Skeletal muscle satellite cell (primary cell): Measurements from ENCODE around the gene LRRC74A.

Experiments used
- H3K27me3 ChIP-seq: 2 replicates; pipeline ENCODE4 v1.7.0; 2013; ENCODE audit warnings: low read length; ENCODE audit not compliant: control insufficient read depth, insufficient read depth
- H3K36me3 ChIP-seq: 2 replicates; pipeline ENCODE4 v1.7.0; 2013; ENCODE audit warnings: mild to moderate bottlenecking, control low read depth, low read length; ENCODE audit not compliant: insufficient read depth
- H3K4me1 ChIP-seq: 2 replicates; pipeline ENCODE4 v1.7.0; 2013; ENCODE audit warnings: low read length; ENCODE audit not compliant: control insufficient read depth, insufficient read depth
- H3K4me2 ChIP-seq: 2 replicates; pipeline ENCODE4 v1.7.0; 2013; ENCODE audit warnings: mild to moderate bottlenecking, low read length
- H3K4me3 ChIP-seq: 2 replicates; pipeline ENCODE4 v1.7.0; 2013; ENCODE audit warnings: low read length
- H3K9ac ChIP-seq: 2 replicates; pipeline ENCODE4 v1.7.0; 2013; ENCODE audit warnings: mild to moderate bottlenecking, low read depth, low read length, moderate library complexity
- H3K9me3 ChIP-seq: replicated peaks from 2 replicates; pipeline ENCODE4 v1.7.0; 2013; ENCODE audit warnings: mild to moderate bottlenecking, control low read depth, low read length

The LRRC74A gene

GRCh38 chr14:76782885-76783566 lies 43.2 kb upstream of the LRRC74A start:
- H3K4me3 ChIP-seq: no peak overlapping the region
- H3K9me3 ChIP-seq: no peaks in the 10 kb centered on the region
- peaks cover 6% of the 10 kb centered on the region for H3K36me3 ChIP-seq
- no peaks in the 10 kb centered on the region for H3K27me3 ChIP-seq
- H3K9ac ChIP-seq: no peak overlapping the region
- H3K4me2 ChIP-seq: no peak overlapping the region
- H3K4me1 ChIP-seq: peaks cover 12% of the 10 kb centered on the region

GRCh38 chr14:76784266-76784874 lies 41.8 kb upstream of the LRRC74A start:
- peaks cover 18% of the 10 kb centered on the region for H3K36me3 ChIP-seq
- no peaks in the 10 kb centered on the region for H3K9me3 ChIP-seq
- H3K4me2 ChIP-seq: no peak overlapping the region
- no peaks in the 10 kb centered on the region for H3K27me3 ChIP-seq
- H3K4me1 ChIP-seq: peaks cover 12% of the 10 kb centered on the region
- no peak overlapping the region for H3K4me3 ChIP-seq
- no peak overlapping the region for H3K9ac ChIP-seq

GRCh38 chr14:76784881-76785280 lies 41.3 kb upstream of the LRRC74A start:
- H3K4me3 ChIP-seq: no peak overlapping the region
- H3K27me3 ChIP-seq: no peaks in the 10 kb centered on the region
- H3K9me3 ChIP-seq: no peaks in the 10 kb centered on the region
- H3K4me1 ChIP-seq: peaks cover 12% of the 10 kb centered on the region
- H3K4me2 ChIP-seq: no peak overlapping the region
- peaks cover 19% of the 10 kb centered on the region for H3K36me3 ChIP-seq
- H3K9ac ChIP-seq: no peak overlapping the region

- peaks cover 2% of the 10 kb centered on the region for H3K4me1 ChIP-seq
- H3K4me2 ChIP-seq: no peak overlapping the region
- H3K36me3 ChIP-seq: peaks cover 23% of the 10 kb centered on the region
- H3K9ac ChIP-seq: no peak overlapping the region
- H3K4me3 ChIP-seq: no peak overlapping the region
- H3K9me3 ChIP-seq: no peaks in the 10 kb centered on the region
- H3K27me3 ChIP-seq: no peaks in the 10 kb centered on the region
Observed at GRCh38 chr14:76786601-76787000, 39.6 kb upstream of the LRRC74A start.

GRCh38 chr14:76792422-76792821 lies 33.8 kb upstream of the LRRC74A start:
- H3K27me3 ChIP-seq: no peaks in the 10 kb centered on the region
- no peaks in the 10 kb centered on the region for H3K4me1 ChIP-seq
- H3K4me2 ChIP-seq: no peak overlapping the region
- no peaks in the 10 kb centered on the region for H3K9me3 ChIP-seq
- no peak overlapping the region for H3K4me3 ChIP-seq
- H3K9ac ChIP-seq: no peak overlapping the region
- peaks cover 28% of the 10 kb centered on the region for H3K36me3 ChIP-seq

- Histone ChIP-seq H3K36me3 (peaks cover 19% of the 10 kb centered on the region), H3K27me3 (no peaks in the 10 kb centered on the region), H3K4me3 (no peak overlapping the region), H3K4me2 (no peak overlapping the region), H3K4me1 (no peaks in the 10 kb centered on the region), H3K9ac (no peak overlapping the region), H3K9me3 (no peaks in the 10 kb centered on the region)
Observed at GRCh38 chr14:76793324-76793723, 32.9 kb upstream of the LRRC74A start.

- Histone ChIP-seq H3K9me3 (no peaks in the 10 kb centered on the region), H3K4me2 (no peak overlapping the region), H3K27me3 (no peaks in the 10 kb centered on the region), H3K36me3 (peaks cover 14% of the 10 kb centered on the region), H3K4me1 (no peaks in the 10 kb centered on the region), H3K4me3 (no peak overlapping the region), H3K9ac (no peak overlapping the region)
Observed at GRCh38 chr14:76793956-76794355, 32.3 kb upstream of the LRRC74A start.

- peaks cover 9% of the 10 kb centered on the region for H3K4me1 ChIP-seq
- peaks cover 22% of the 10 kb centered on the region for H3K36me3 ChIP-seq
- no peak overlapping the region for H3K4me2 ChIP-seq
- H3K27me3 ChIP-seq: no peaks in the 10 kb centered on the region
- no peaks in the 10 kb centered on the region for H3K9me3 ChIP-seq
- H3K9ac ChIP-seq: no peak overlapping the region
- no peak overlapping the region for H3K4me3 ChIP-seq
Observed at GRCh38 chr14:76806446-76806845, 19.8 kb upstream of the LRRC74A start.

GRCh38 chr14:76808011-76808410 lies 18.2 kb upstream of the LRRC74A start:
- Histone ChIP-seq H3K9me3 (no peaks in the 10 kb centered on the region), H3K4me1 (peaks cover 12% of the 10 kb centered on the region), H3K27me3 (no peaks in the 10 kb centered on the region), H3K36me3 (peaks cover 14% of the 10 kb centered on the region), H3K4me2 (no peak overlapping the region), H3K9ac (no peak overlapping the region), H3K4me3 (no peak overlapping the region)

GRCh38 chr14:76808990-76809389 lies 17.2 kb upstream of the LRRC74A start:
- Histone ChIP-seq H3K9ac (no peak overlapping the region), H3K36me3 (peaks cover 7% of the 10 kb centered on the region)

GRCh38 chr14:76810525-76810924 lies 15.7 kb upstream of the LRRC74A start:
- peak overlapping the region; percentile 87 for H3K4me3 ChIP-seq

More at GRCh38 chr14:76808990-76809389, 17.2 kb upstream of the LRRC74A start:
- H3K27me3 ChIP-seq: no peaks in the 10 kb centered on the region
- no peak overlapping the region for H3K4me2 ChIP-seq
- no peak overlapping the region for H3K4me3 ChIP-seq
- H3K4me1 ChIP-seq: peaks cover 12% of the 10 kb centered on the region
- H3K9me3 ChIP-seq: no peaks in the 10 kb centered on the region

GRCh38 chr14:76810953-76811400 lies 15.2 kb upstream of the LRRC74A start:
- Histone ChIP-seq H3K36me3 (peaks cover 7% of the 10 kb centered on the region), H3K9ac (peak overlapping the region; percentile 84), H3K4me3 (peak overlapping the region; percentile 87), H3K27me3 (peaks cover 1% of the 10 kb centered on the region), H3K4me2 (peak overlapping the region; percentile 87), H3K9me3 (no peaks in the 10 kb centered on the region), H3K4me1 (peaks cover 12% of the 10 kb centered on the region)

More at GRCh38 chr14:76810525-76810924, 15.7 kb upstream of the LRRC74A start:
- Histone ChIP-seq H3K4me1 (peaks cover 12% of the 10 kb centered on the region), H3K27me3 (no peaks in the 10 kb centered on the region), H3K9ac (peak overlapping the region; percentile 84), H3K4me2 (peak overlapping the region; percentile 87), H3K36me3 (peaks cover 7% of the 10 kb centered on the region), H3K9me3 (no peaks in the 10 kb centered on the region)
